HG03066 (cell line): ENCODE measurements around the gene PRPS1.
"Not testable (repeated sequence)": the region's sequence is repeated elsewhere in the genome, so short reads cannot be mapped to it uniquely, and the experiment has no call there.

Source experiments
- ATAC-seq: cut with Tn5 transposase; IDR thresholded peaks from one replicate; pipeline ENCODE4 v1.9.1; 2021; ENCODE audit warnings: low read depth; ENCODE audit not compliant: unreplicated experiment

PRPS1 gene

GRCh38 chrX:107629540-107629909 lies 1.2 kb downstream of the PRPS1 start:
- ATAC-seq: no peak

GRCh38 chrX:107630031-107630689 lies 1.9 kb downstream of the PRPS1 start:
- no peak for ATAC-seq

GRCh38 chrX:107632346-107632745 lies 4.0 kb downstream of the PRPS1 start:
- ATAC-seq: no peak

GRCh38 chrX:107646735-107647134 lies 18.4 kb downstream of the PRPS1 start:
- ATAC-seq: no peak

- no peak for ATAC-seq
Observed at GRCh38 chrX:107648332-107648731, 20.0 kb downstream of the PRPS1 start.

GRCh38 chrX:107654566-107654871 lies 26.2 kb downstream of the PRPS1 start:
- no peak for ATAC-seq

GRCh38 chrX:107654872-107655761 lies 26.8 kb downstream of the PRPS1 start:
- peak; percentile 59 for ATAC-seq

- ATAC-seq: no peak
Observed at GRCh38 chrX:107656978-107657377, 28.7 kb downstream of the PRPS1 start.

- ATAC-seq: no peak
Observed at GRCh38 chrX:107658660-107659059, 30.4 kb downstream of the PRPS1 start.

- ATAC-seq: no peak
Observed at GRCh38 chrX:107659286-107659685, 31.0 kb downstream of the PRPS1 start.

GRCh38 chrX:107659768-107660167 lies 31.5 kb downstream of the PRPS1 start:
- no peak for ATAC-seq

GRCh38 chrX:107662145-107662544 lies 33.8 kb downstream of the PRPS1 start:
- ATAC-seq: no peak

GRCh38 chrX:107662824-107663223 lies 34.5 kb downstream of the PRPS1 start:
- no peak for ATAC-seq

GRCh38 chrX:107666931-107667330 lies 38.6 kb downstream of the PRPS1 start:
- no peak for ATAC-seq

- no peak for ATAC-seq
Observed at GRCh38 chrX:107667426-107667825, 39.1 kb downstream of the PRPS1 start.

- not testable (repeated sequence) for ATAC-seq
Observed at GRCh38 chrX:107668710-107669109, 40.4 kb downstream of the PRPS1 start.

GRCh38 chrX:107669261-107669660 lies 41.0 kb downstream of the PRPS1 start:
- no peak for ATAC-seq

- no peak for ATAC-seq
Observed at GRCh38 chrX:107669885-107670628, 41.7 kb downstream of the PRPS1 start.

- not testable (repeated sequence) for ATAC-seq
Observed at GRCh38 chrX:107671256-107671655, 42.9 kb downstream of the PRPS1 start.

- ATAC-seq: no peak
Observed at GRCh38 chrX:107672955-107673378, 44.7 kb downstream of the PRPS1 start.

- ATAC-seq: peak; percentile 0
Observed at GRCh38 chrX:107673431-107673830, 45.1 kb downstream of the PRPS1 start.
